Measurements from ENCODE around the gene TKT. TPM values are rescaled to one million over a fixed set of nuclear protein-coding genes. Genes with fewer than 3 reads are reported as not detected.
"Not testable (repeated sequence)": the region's sequence is repeated elsewhere in the genome, so short reads cannot be mapped to it uniquely, and the experiment has no call there.

Gene TKT
- total and polyA plus RNA-seq, 2 of the 13 experiments (the other 11 are each of a cell fraction or from before 2014, with no cell fraction given): 150 to 238 TPM

DNA sequence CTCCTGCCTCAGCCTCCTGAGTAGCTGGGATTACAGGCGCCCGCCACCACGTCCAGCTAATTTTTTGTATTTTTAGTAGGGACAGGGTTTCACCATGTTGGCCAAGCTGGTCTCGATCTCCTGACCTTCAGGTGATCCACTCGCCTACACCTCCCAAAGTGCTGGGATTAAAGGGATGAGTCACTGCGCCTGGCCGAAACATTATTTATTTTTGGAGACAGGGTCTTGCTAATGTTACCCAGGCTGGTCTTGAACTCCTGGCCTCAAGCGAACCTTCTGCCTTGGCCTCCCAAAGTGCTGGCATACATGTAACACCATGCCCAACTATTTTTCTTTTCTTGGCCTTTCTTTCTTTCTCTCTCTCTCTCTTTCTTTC lies 2.9 kb downstream of the TKT start:
- in situ Hi-C loops (cut with HindIII; ENCODE audit: extremely low pct_ligation_motif_present, low pct_unique_long_range_greater_than_20kb); FAIRE-seq; H2AFZ ChIP-seq (ENCODE audit: low read length); H3K27me3 ChIP-seq (ENCODE audit: control insufficient read depth in 1 of 2, insufficient read depth in 2 of 2, low read length in 2 of 2); H3K36me3 ChIP-seq (replicated peaks in 1 of 2; ENCODE audit: control insufficient read depth in 1 of 2, insufficient read depth in 2 of 2, low read length in 2 of 2); H3K9me3 ChIP-seq (ENCODE audit: low read length); BruUV-seq (replicated peaks); H3K27ac ChIP-seq (ENCODE audit: extremely low read length, insufficient read depth, low read length); CTCF ChIA-PET (ENCODE audit: low intra/inter-chr PET ratio, low total read pairs); DNase-seq (ENCODE audit: low spot score); ATAC-seq; intact Hi-C loops (cut with micrococcal nuclease; ENCODE audit: unreplicated experiment): not testable (repeated sequence)
- peaks cover 73% of the 10 kb centered on the region for H3K79me2 ChIP-seq (ENCODE audit: insufficient read depth, low read length)
- TF ChIP-seq FOSL2 (CRISPR knock-in tag; IDR thresholded peaks at IDR 0.05) (peak; percentile 53; the same call in 1 of the 2 replicates), TBX2 (CRISPR knock-in tag; IDR thresholded peaks at IDR 0.05; ENCODE audit: borderline replicate concordance) (peak; percentile 28; the same call in 1 of the 2 replicates)
- peak overlapping the region in 2 of 3 experiments; percentile 2 to 89; a peak in 2 of 6 replicates for H3K4me3 ChIP-seq (replicated peaks in 1 of 3; ENCODE audit: insufficient read depth in 1 of 3, low read depth in 2 of 3, low read length in 3 of 3)
- peaks cover 77% of the 10 kb centered on the region for H3K4me1 ChIP-seq (ENCODE audit: insufficient read depth, low read length)
- peak overlapping the region; percentile 97 for H3K4me2 ChIP-seq (ENCODE audit: low read depth, low read length)
- WGBS (ENCODE audit: low lambda C conversion rate): 78% methylated on average over 8 of the region's 8 CpGs
- peak overlapping the region; percentile 25; the same call in 1 of the 2 replicates for H3K9ac ChIP-seq (ENCODE audit: insufficient read depth, low read depth, low read length)
- POLR2A ChIA-PET: interaction anchor here (1.0 to 1.6 kb wide), 3 partner anchors 9 to 94 kb away, joined by 4 to 5 read pairs (median 4); partner anchors contain the start of gene DCP1A
- H4K20me1 ChIP-seq (ENCODE audit: insufficient read depth, low read length): peaks cover 63% of the 10 kb centered on the region

DNA sequence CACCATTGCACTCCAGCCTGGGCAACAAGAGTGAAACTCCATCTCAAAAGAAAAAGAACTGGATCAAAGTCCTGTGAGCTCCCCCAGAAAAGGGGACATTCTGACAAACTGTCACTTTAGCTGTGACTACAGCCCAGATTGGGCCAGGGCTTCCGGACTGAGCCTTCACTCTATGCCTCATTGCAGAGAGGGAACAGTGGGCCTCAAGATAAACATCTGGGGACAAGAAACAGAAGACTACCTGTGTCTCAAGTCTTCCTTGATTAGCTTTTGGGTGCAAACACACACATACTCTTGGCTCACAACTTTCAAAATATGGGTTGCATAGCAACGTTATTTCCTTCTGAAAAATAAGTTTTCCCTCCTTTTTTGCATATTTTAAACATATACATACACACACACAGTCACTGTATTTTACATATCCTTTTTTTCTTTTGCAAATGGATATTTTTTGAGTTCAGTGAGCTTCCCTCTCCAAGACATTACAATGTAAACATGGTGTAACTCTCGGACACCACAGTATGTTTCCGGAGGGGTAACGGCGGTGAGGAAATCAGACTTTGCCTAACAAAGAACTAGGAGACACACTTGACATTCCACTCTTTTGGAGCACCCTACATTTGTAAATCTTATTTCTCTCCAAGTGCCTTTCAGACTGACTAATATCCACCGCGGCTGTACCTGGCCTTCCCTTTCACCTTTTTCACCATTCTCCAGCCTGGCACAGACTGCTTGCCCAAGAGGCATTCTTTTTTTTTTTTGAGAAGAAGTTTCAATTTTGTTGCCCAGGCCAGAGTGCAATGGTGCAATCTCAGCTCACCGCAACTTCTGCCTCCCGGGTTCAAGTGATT lies 3.5 kb downstream of the TKT start:
- CTCF ChIA-PET (ENCODE audit: low intra/inter-chr PET ratio, low total read pairs): no interaction called here
- Histone ChIP-seq H3K36me3 (replicated peaks in 1 of 2; ENCODE audit: control insufficient read depth in 1 of 2, insufficient read depth in 2 of 2, low read length in 2 of 2) (peaks cover 0 to 1% of the 10 kb centered on the region in 2 experiments; a peak in 2 of 5 replicates), H3K27me3 (ENCODE audit: control insufficient read depth in 1 of 2, insufficient read depth in 2 of 2, low read length in 2 of 2) (no peaks in the 10 kb centered on the region; a peak in 1 of 5 replicates), H3K4me2 (ENCODE audit: low read depth, low read length) (peak overlapping the region; percentile 97), H3K4me1 (ENCODE audit: insufficient read depth, low read length) (peaks cover 71% of the 10 kb centered on the region), H3K9ac (ENCODE audit: insufficient read depth, low read depth, low read length) (0 out of 2 replicates have a peak overlapping the region, but pooled peaks have one; percentile 24), H3K27ac (ENCODE audit: extremely low read length, insufficient read depth, low read length) (peak overlapping the region; percentile 39), H4K20me1 (ENCODE audit: insufficient read depth, low read length) (peaks cover 69% of the 10 kb centered on the region), H3K9me3 (ENCODE audit: low read length) (no peaks in the 10 kb centered on the region), H3K79me2 (ENCODE audit: insufficient read depth, low read length) (peaks cover 78% of the 10 kb centered on the region), H3K4me3 (replicated peaks in 1 of 3; ENCODE audit: insufficient read depth in 1 of 3, low read depth in 2 of 3, low read length in 3 of 3) (peak overlapping the region in 2 of 3 experiments; percentile 2 to 89; a peak in 3 of 6 replicates), H2AFZ (ENCODE audit: low read length) (no peak overlapping the region)
- peak; percentile 18 for FAIRE-seq
- intact Hi-C loops (cut with micrococcal nuclease; ENCODE audit: unreplicated experiment): no loop called here
- ATAC-seq: no peak
- no peak for DNase-seq (ENCODE audit: low spot score)
- POLR2A ChIA-PET: interaction anchor here (1.0 to 1.4 kb wide), 2 partner anchors 14 to 95 kb away, joined by 4 to 5 read pairs; partner anchors contain the start of gene DCP1A
- 11% methylated on average over 10 of the region's 10 CpGs for WGBS (ENCODE audit: low lambda C conversion rate)
- TSS peak; percentile 43 for BruUV-seq (replicated peaks)
- in situ Hi-C loops (cut with HindIII; ENCODE audit: extremely low pct_ligation_motif_present, low pct_unique_long_range_greater_than_20kb): no loop called here
- TF ChIP-seq, protein P1, sequence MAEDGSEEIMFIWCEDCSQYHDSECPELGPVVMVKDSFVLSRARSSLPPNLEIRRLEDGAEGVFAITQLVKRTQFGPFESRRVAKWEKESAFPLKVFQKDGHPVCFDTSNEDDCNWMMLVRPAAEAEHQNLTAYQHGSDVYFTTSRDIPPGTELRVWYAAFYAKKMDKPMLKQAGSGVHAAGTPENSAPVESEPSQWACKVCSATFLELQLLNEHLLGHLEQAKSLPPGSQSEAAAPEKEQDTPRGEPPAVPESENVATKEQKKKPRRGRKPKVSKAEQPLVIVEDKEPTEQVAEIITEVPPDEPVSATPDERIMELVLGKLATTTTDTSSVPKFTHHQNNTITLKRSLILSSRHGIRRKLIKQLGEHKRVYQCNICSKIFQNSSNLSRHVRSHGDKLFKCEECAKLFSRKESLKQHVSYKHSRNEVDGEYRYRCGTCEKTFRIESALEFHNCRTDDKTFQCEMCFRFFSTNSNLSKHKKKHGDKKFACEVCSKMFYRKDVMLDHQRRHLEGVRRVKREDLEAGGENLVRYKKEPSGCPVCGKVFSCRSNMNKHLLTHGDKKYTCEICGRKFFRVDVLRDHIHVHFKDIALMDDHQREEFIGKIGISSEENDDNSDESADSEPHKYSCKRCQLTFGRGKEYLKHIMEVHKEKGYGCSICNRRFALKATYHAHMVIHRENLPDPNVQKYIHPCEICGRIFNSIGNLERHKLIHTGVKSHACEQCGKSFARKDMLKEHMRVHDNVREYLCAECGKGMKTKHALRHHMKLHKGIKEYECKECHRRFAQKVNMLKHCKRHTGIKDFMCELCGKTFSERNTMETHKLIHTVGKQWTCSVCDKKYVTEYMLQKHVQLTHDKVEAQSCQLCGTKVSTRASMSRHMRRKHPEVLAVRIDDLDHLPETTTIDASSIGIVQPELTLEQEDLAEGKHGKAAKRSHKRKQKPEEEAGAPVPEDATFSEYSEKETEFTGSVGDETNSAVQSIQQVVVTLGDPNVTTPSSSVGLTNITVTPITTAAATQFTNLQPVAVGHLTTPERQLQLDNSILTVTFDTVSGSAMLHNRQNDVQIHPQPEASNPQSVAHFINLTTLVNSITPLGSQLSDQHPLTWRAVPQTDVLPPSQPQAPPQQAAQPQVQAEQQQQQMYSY (CRISPR knock-in tag; IDR thresholded peaks at IDR 0.05): no peak
- TF ChIP-seq YY1 (IDR thresholded peaks at IDR 0.05; ENCODE audit: insufficient read depth, insufficient replicate concordance, low read depth, low read length) (no peak), SIX4 (CRISPR knock-in tag; IDR thresholded peaks at IDR 0.05) (no peak), ZNF256 (CRISPR knock-in tag; conservative IDR thresholded peaks at IDR 0.05) (no peak), FOXK1 (CRISPR knock-in tag; IDR thresholded peaks at IDR 0.05; ENCODE audit: borderline replicate concordance, low read depth) (0 out of 2 replicates have a peak, but pooled peaks have one; percentile 55), FOXA1 (IDR thresholded peaks at IDR 0.05) (no peak), FOXA1 (CRISPR knock-in tag; IDR thresholded peaks at IDR 0.05) (peak; percentile 57), ZNF460 (CRISPR knock-in tag; IDR thresholded peaks at IDR 0.05; ENCODE audit: borderline replicate concordance) (0 out of 2 replicates have a peak, but pooled peaks have one; percentile 2), RBFOX2 (IDR thresholded peaks at IDR 0.05; ENCODE audit: low read depth, low read length) (0 out of 2 replicates have a peak, but pooled peaks have one; percentile 6), ZNF891 (CRISPR knock-in tag; IDR thresholded peaks at IDR 0.05) (no peak), HDAC6 (IDR thresholded peaks at IDR 0.05; ENCODE audit: low read depth, low read length) (no peak)
